ENCODE results near the gene ANO2. TPM values are rescaled to one million over a fixed set of nuclear protein-coding genes. Genes with fewer than 3 reads are reported as not detected.
A peak's percentile ranks its signal among the peaks of the same experiment; 100 is the strongest.

The ANO2 gene
- total RNA-seq, 3 donors from 2014 or later = not detected

DNA sequence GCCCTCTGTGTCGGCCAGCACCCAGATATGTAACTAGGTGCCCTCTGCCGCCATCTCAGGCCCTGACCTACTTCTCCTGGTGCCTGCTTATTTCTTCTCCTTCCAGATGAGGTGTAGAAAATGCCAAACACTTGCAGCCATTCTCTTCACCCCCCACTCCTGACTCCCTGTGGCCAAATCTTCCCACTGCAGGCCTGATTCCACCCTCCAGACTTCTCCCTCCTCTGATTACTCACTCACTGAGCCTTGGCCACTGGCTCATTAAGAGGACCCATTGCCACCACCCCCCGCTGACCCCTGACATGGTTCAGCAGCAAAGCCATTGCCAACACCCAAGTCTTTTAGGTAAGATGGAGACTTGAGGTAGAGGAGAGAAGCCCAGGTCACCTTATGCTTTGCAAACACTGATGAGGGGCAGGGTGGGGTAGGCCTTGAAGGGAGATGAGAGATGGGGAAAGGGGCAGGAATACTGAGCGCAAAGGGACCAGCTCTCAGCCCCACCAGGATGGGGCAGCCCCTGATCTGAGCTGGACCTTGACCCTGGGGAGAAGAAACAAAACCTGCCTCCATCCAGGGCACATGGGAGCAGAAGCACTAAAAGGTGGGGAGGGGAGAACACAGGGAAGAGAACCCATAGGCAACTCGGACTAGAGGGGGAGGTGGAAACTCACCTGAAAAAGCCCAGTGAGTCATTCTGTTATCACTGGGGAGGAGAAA lies 25.1 kb upstream of the ANO2 start:
- no peaks in the 10 kb centered on the region for H3K36me3 Mint-ChIP-seq (ENCODE audit: insufficient read depth)

DNA sequence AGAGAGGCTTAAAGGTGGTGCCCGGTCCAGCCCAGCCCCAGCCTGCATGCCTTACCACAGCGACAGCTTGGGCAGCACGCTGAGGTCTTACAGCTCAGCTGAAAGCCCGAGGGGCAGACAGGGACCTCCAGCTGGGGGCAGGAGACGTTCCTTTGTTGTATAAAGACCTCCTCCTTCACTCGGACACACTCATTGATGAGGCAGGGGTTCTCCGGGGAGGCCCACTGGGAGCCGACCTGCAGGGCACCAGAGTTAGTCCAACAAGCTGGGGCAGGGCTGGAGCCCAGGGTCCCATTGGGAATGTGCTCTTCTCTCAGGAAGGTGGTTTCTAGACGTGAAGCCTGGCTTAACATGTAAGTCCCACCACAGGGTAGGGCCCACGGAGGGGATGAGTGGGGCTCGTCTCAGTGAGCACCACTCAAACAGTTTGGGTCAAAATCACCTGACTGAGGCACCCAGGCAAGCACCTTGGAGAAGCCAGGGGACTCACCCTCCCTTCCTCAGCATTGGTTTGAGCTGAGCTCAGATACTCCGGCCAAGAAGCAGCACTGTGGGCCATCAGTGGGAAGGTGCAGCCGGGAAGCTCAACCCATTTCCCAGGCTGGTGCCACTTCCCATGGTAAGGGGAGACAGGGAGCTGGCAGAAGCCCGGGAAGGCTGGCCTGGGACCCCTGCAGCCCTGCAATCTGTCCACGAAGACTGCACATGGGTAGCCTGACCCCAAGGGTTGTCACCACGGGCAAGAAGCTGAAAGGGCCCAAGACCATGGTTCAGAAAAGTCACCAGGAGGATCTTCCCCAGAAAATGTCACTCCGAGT lies 24.3 kb upstream of the ANO2 start:
- no peak for DNase-seq
- no peak for ATAC-seq
- no peak overlapping the region for H3K4me3 Mint-ChIP-seq
- no peaks in the 10 kb centered on the region for H3K9me3 Mint-ChIP-seq
- peaks cover 24% of the 10 kb centered on the region for H3K27me3 Mint-ChIP-seq (ENCODE audit: low read depth)
- no peaks in the 10 kb centered on the region for H3K36me3 Mint-ChIP-seq (ENCODE audit: insufficient read depth)
- no peaks in the 10 kb centered on the region for H3K4me1 Mint-ChIP-seq (ENCODE audit: low read depth)

More for the DNA sequence above, 25.1 kb upstream of the ANO2 start:
- H3K27me3 Mint-ChIP-seq (ENCODE audit: low read depth) = peaks cover 30% of the 10 kb centered on the region
- DNase-seq (no peak), ATAC-seq (no peak)
- H3K4me3 Mint-ChIP-seq = no peak overlapping the region
- no peaks in the 10 kb centered on the region for H3K9me3 Mint-ChIP-seq
- no peaks in the 10 kb centered on the region for H3K4me1 Mint-ChIP-seq (ENCODE audit: low read depth)

DNA sequence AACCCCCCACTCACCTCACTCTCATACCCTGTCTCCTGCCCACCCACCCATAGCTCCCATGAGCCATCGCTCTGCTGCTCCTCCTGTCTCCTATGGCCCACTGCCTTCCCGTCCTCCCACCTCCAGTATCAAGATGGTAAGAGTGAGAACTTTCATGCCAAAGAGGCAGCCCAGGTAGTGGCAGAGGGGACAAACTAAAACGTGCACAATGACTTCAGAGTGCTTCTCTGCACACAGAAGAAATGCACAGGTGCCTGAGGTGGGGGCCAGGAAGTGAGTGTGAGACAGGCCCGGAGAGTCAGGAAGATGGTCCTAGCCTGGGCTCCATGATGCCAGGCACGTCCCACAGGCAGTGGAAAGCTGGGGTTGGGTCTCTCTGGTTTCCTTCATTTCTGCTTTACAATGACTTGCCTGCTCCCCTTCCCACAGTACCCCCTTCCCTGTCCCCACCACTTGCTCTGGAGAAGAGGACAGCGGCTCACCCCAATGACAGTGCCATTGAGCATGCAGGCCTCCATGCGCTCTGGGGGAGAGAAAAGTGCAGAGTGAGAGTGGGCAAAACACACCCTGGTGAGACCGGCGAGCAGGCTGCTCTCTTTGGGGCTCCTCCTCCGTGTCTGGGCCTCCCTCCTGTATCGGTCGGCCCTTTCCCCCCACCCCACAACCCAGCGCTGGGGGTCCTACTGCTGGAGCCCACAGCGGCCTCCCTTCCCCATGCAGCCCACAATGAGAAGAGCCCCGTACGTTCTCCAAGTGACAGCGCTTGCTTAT lies 22.8 kb upstream of the ANO2 start:
- no peaks in the 10 kb centered on the region for H3K4me1 Mint-ChIP-seq (ENCODE audit: low read depth)
- ATAC-seq (no peak), DNase-seq (no peak)

DNA sequence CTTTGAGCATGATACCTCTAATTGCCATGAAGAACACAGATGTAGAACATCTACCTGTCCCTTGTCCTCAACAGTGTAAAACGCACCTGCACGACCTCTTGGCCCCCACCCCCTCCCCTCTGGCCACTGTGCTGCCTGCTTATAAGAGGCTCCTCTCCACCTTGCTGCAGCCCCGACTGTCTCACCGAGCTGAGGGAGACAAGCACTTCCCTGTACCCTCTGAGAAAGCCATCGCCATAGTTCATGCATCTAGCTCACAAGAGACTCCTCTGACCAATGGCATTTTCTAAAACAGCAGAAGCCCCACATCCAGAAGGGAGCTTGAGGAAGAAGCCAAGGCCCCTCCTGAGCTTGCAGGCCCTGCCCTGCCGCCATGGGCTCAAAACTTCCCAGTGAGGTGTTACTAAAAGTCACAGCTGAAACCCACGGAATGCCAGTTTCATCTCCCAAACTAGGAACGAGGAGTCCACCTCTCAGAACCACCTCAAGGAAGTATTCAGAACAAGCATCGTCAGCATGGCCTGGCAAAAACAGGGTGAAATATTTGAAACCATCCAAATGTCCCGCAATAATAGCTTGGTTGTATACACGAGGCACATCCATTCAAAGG lies 21.5 kb upstream of the ANO2 start:
- no peak overlapping the region for H3K4me3 Mint-ChIP-seq
- no peaks in the 10 kb centered on the region for H3K4me1 Mint-ChIP-seq (ENCODE audit: low read depth)
- H3K9me3 Mint-ChIP-seq = no peaks in the 10 kb centered on the region
- no peak for DNase-seq
- ATAC-seq = no peak
- H3K27me3 Mint-ChIP-seq (ENCODE audit: low read depth) = peaks cover 20% of the 10 kb centered on the region
- no peaks in the 10 kb centered on the region for H3K36me3 Mint-ChIP-seq (ENCODE audit: insufficient read depth)

More for the DNA sequence above, 22.8 kb upstream of the ANO2 start:
- Mint-ChIP-seq H3K36me3 (ENCODE audit: insufficient read depth) (no peaks in the 10 kb centered on the region), H3K9me3 (no peaks in the 10 kb centered on the region), H3K4me3 (no peak overlapping the region), H3K27me3 (ENCODE audit: low read depth) (peaks cover 21% of the 10 kb centered on the region)

DNA sequence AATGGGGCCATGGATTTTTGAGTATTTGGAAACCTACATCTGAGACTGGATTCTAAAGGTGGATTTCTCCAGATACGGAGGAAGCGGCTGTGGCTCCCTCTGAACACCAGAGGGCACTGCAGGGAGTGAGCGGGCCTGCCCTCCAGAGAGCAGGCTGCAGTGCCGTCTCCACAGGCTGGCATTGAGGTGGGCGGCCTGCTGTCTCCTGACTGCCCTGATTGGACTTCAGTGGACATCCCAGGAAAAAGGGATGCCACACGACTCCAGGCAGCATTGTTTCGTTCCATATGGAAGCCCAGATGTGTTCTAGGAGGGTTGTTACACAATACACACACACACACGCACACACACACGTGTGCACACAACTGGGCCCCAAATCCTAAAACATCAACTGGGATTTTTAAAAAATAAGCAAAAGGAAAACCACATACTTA lies 20.9 kb upstream of the ANO2 start:
- Mint-ChIP-seq H3K36me3 (ENCODE audit: insufficient read depth) (no peaks in the 10 kb centered on the region), H3K4me1 (ENCODE audit: low read depth) (no peaks in the 10 kb centered on the region), H3K9me3 (no peaks in the 10 kb centered on the region), H3K4me3 (no peak overlapping the region), H3K27me3 (ENCODE audit: low read depth) (peaks cover 17% of the 10 kb centered on the region)
- peak; percentile 19 for DNase-seq
- ATAC-seq = peak; percentile 74 to 85

DNA sequence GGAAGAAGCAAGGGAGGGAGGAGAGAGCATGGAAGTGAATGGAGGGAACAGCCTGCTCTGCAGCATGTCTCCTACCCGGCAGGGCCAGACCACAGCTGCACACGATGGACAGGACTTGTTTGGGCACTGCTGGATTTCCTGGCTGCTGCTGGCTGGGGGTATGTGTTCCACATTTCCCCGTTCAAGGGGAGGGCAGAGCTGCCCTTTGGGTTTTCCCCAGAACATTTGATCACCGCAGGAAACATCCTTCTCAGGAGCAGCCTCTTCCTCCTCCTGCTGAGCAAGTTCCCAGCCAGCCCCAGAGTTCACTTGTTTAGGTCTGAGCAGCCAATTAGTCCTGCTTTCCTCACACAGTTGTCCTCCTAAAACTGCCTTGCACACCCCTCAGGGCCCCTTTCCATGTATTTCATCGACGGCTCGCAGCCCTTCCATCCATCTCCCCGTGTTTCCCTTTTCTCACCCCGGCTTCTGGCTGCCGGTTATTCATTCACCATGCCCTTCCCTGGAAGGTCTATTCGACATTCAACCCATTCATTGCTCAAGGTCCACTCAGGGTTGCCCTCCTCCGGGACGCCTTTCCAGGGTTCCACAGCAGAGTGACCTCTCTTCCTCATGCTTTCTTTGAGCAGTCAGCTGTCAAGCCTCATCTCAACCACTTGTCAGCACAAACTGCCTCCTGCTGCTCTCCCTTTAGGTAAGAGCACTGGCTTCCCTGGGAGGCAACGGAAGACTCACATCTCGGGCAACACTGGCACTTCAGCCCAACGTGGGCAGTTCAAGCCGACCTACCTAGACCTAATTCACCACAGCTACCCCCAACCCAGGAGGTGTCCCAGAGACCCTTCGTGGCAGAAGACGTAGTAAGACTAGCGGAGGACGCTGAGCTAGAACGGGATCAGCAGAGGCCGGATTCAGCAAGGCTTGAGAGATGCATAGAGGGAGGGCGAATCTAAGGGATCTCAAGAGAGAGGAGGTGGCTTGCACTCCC lies 20.1 kb upstream of the ANO2 start:
- no peak overlapping the region for H3K4me3 Mint-ChIP-seq
- H3K27me3 Mint-ChIP-seq (ENCODE audit: low read depth) = peaks cover 15% of the 10 kb centered on the region
- H3K4me1 Mint-ChIP-seq (ENCODE audit: low read depth) = no peaks in the 10 kb centered on the region
- no peaks in the 10 kb centered on the region for H3K9me3 Mint-ChIP-seq
- DNase-seq = no peak
- no peaks in the 10 kb centered on the region for H3K36me3 Mint-ChIP-seq (ENCODE audit: insufficient read depth)
- ATAC-seq = peak in 1 of 2 donors; percentile 14

DNA sequence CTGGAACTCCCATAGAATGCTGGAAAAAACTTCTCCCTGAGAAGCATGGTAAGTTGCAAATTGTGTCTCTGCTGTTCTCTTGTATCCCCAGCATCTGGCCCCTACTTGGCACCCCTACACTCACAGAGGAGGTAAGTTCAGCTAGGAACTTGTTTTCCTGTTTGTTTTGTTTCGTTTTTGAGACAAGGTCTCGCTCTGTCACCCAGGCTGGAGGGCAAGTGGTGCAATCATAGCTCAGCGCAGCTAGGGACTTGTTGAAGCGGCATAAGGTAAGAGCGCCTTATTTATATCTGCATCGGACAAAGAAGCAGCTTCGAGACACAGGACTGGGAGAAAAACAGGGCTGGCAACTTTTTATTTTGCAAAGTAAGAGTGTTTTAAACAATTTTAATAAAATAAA lies 18.5 kb upstream of the ANO2 start:
- no peak overlapping the region for H3K4me3 Mint-ChIP-seq
- H3K27me3 Mint-ChIP-seq (ENCODE audit: low read depth) = peaks cover 11% of the 10 kb centered on the region
- no peaks in the 10 kb centered on the region for H3K4me1 Mint-ChIP-seq (ENCODE audit: low read depth)
- ATAC-seq (no peak), DNase-seq (no peak)
- H3K36me3 Mint-ChIP-seq (ENCODE audit: insufficient read depth) = no peaks in the 10 kb centered on the region
- H3K9me3 Mint-ChIP-seq = no peaks in the 10 kb centered on the region

DNA sequence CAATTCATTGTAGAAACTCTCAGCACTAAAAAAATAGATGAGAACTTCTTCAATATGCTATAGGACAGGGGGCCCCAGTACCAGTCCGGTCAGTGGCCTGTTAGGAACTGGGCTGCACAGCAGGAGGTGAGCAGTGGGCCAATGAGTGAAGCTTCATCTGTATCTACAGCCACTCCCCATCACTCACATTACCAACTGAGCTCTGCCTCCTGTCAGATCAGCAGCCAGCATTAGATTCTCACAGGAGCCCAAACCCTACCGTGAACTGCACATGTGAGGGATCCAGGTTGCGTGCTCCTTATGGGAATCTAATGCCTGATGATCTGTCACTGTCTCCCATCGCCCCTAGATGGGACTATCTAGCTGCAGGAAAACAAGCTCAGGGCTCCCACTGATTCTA lies 15.7 kb upstream of the ANO2 start:
- no peak overlapping the region for H3K4me3 Mint-ChIP-seq
- H3K36me3 Mint-ChIP-seq (ENCODE audit: insufficient read depth) = no peaks in the 10 kb centered on the region
- no peak for ATAC-seq

DNA sequence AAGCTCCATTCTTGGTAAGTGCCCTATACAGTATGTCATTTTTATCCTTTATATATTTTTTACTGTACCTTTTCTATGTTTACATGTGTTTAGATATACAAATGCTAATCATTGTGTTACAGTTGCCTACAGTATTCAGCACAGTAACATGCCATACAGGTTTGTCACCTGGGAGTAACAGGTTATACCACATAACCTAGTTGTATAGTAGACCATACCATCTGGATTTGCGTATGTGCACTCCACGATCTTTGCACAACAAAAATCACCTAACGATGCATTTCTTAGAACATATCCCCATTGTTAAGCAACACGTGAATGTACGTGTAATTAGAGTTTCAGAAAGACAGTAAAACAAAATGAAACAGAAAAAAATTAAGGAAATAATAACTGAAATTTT lies 11.9 kb upstream of the ANO2 start:
- H3K9me3 Mint-ChIP-seq = peaks cover 5% of the 10 kb centered on the region
- DNase-seq (no peak), ATAC-seq (no peak)
- no peaks in the 10 kb centered on the region for H3K4me1 Mint-ChIP-seq (ENCODE audit: low read depth)
- H3K36me3 Mint-ChIP-seq (ENCODE audit: insufficient read depth) = no peaks in the 10 kb centered on the region
- H3K27me3 Mint-ChIP-seq (ENCODE audit: low read depth) = peaks cover 30% of the 10 kb centered on the region
- no peak overlapping the region for H3K4me3 Mint-ChIP-seq

More for the DNA sequence above, 15.7 kb upstream of the ANO2 start:
- no peak for DNase-seq
- Mint-ChIP-seq H3K9me3 (peaks cover 5% of the 10 kb centered on the region), H3K4me1 (ENCODE audit: low read depth) (no peaks in the 10 kb centered on the region), H3K27me3 (ENCODE audit: low read depth) (peaks cover 11% of the 10 kb centered on the region)

DNA sequence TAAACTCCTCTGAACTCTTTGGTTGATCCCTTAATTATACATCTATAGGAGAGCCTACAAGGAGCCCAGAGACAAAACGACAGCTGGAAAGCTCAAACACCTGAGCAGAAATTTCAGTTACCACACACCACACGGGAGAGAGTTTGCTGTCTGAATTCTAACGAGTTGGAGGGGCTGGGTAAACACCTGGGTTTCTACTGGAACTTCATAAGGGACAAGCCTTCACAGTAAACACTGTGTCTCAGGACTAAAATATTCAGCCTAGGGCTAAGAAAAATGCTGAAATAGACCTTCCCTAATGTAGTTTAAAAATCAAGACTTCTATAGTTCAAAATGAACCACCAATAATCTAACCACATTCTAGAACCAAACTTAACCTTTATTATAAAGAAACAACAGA lies 9.6 kb upstream of the ANO2 start:
- no peak for ATAC-seq
- no peaks in the 10 kb centered on the region for H3K4me1 Mint-ChIP-seq (ENCODE audit: low read depth)
- H3K9me3 Mint-ChIP-seq = peaks cover 5% of the 10 kb centered on the region
- no peak for DNase-seq
- H3K4me3 Mint-ChIP-seq = no peak overlapping the region
- no peaks in the 10 kb centered on the region for H3K36me3 Mint-ChIP-seq (ENCODE audit: insufficient read depth)
- peaks cover 37% of the 10 kb centered on the region for H3K27me3 Mint-ChIP-seq (ENCODE audit: low read depth)

DNA sequence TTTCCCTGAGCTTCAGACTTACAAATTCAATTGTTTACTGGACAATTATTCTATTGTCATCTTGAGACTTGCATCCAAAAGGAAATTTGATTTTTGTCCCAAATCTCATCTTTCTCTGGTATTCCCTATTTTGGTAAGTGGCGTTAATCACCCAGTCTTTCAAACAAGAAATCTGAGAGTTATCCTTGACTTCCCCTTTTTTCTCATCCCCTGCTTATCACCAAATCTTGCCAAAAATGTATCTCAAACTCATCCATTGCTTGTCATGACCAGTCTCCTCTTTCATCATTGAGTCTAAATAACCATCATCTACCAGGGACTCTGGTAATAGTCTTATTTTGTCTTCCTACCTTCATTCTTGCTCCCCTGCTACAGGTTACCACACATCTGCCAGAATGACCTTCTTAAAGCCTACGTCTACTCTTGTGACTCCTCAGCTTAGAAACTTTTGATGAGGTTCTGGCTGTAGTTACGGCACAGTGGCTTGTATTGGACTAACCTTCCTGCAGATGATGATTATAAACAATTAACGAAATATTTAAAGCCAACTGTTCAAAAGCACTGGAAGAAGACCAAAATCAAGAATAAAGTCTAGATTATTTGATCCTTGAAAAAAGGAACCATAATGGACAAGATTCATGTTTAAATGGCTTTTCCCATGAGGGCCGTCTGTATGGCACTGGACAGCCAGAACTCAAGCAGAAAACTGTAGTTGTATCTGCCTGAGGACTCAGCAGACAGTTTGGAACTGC lies 9.0 kb upstream of the ANO2 start:
- H3K27me3 Mint-ChIP-seq (ENCODE audit: low read depth) = peaks cover 43% of the 10 kb centered on the region
- ATAC-seq (no peak), DNase-seq (no peak)
- H3K4me1 Mint-ChIP-seq (ENCODE audit: low read depth) = no peaks in the 10 kb centered on the region
- no peaks in the 10 kb centered on the region for H3K36me3 Mint-ChIP-seq (ENCODE audit: insufficient read depth)
- H3K4me3 Mint-ChIP-seq = no peak overlapping the region
- peaks cover 5% of the 10 kb centered on the region for H3K9me3 Mint-ChIP-seq

DNA sequence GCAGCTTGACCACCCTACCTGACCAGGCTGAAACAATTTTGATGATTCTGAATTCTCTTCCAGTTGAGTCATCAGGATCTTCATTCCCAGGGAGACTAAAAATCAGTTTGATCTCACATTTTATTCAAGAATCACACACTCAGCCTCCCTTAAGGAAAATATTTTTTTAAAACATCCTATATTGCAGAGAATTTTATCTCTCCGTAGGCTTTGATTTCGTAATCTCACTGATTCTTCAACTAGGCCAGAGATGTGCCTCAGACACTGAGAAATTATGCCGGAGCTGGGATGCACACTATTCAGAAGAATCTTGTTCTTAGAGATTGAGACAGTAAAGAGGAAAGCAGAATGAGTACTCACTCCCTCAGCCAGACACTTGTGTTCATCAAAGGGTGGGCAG lies 7.0 kb upstream of the ANO2 start:
- Mint-ChIP-seq H3K27me3 (ENCODE audit: low read depth) (peaks cover 50% of the 10 kb centered on the region), H3K36me3 (ENCODE audit: insufficient read depth) (no peaks in the 10 kb centered on the region)

DNA sequence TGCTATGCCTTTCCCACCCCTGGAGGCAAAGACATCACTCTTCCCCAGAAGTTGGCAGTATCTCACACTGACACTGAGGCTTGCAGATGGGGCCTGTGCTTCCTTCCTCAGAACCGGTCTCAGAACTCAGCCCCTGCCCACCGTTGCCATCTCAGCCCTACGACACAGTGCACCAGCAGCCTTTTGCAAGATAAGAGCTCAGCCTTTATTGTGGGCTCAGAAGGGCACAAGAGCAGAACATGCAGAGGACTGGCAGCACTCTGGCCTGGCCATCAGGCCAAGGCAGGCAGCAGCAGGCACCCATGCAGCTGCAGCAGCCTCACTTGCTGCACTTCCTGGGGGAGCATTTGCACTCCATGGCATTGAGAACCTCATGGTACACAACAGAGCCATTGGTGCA lies 3.6 kb upstream of the ANO2 start:
- Mint-ChIP-seq H3K4me1 (ENCODE audit: low read depth) (peaks cover 2% of the 10 kb centered on the region), H3K36me3 (ENCODE audit: insufficient read depth) (no peaks in the 10 kb centered on the region), H3K4me3 (no peak overlapping the region), H3K9me3 (no peaks in the 10 kb centered on the region), H3K27me3 (ENCODE audit: low read depth) (peaks cover 68% of the 10 kb centered on the region)
- DNase-seq = no peak
- ATAC-seq = no peak

More for the DNA sequence above, 7.0 kb upstream of the ANO2 start:
- Mint-ChIP-seq H3K4me1 (ENCODE audit: low read depth) (no peaks in the 10 kb centered on the region), H3K9me3 (peaks cover 1% of the 10 kb centered on the region), H3K4me3 (no peak overlapping the region)
- DNase-seq (no peak), ATAC-seq (no peak)
